Femur (tissue), 1 donor: Measurements from ENCODE around the gene SRRM5.
A peak's percentile ranks its signal among the peaks of the same experiment; 100 is the strongest.
"Not testable (repeated sequence)": the region's sequence is repeated elsewhere in the genome, so short reads cannot be mapped to it uniquely, and the experiment has no call there.

Experiments
- DNase-seq: peaks from one replicate; pipeline ENCODE4 v3.0.0-alpha.2; 2017

SRRM5 gene

DNA sequence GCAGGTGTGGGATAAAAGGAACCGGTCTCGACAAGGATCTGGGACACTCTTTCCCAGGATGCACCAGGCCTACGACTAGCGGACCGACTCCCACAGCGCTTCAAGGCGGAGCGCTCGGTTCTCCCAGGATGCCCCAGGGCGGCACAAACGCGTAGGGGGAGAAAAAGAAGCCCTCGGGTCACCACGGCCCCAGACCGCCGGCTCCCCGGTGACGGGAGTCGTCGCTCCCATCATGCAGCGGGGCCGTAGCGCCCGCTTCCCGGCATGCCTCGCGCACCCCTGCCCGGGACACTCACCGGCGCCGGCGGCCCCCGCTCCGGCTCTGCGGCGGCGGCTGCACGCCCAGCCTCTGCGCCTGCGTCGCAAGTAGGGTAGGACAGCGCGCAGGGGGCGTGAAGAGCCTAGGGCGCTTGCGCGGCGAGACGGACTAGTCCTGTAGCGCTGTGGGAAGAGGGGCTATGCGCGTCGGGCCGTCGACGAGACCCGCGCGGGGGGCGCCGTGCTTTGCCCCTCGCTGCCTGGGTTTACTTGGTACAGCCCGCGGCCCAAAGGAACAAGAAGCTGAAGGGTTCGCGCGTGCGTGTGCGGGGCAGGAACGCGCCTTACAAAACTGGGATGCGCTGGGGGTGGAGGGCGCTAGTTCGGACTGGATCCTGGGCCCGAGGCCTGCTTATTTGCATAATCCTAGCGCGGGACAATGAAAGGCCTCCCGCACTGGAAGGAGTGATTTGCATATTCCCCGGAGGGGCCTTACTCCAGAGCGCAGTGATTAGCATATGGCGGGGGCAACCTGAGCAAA, 7.6 kb downstream of the SRRM5 start, which contains the start of gene ZNF428:
Gene ZNF428 (minus strand): TSS at position 368 of the 799 bp plus-strand sequence. CDS start 5,325 bp downstream, outside the sequence.
- DNase-seq = peak; percentile 93

DNA sequence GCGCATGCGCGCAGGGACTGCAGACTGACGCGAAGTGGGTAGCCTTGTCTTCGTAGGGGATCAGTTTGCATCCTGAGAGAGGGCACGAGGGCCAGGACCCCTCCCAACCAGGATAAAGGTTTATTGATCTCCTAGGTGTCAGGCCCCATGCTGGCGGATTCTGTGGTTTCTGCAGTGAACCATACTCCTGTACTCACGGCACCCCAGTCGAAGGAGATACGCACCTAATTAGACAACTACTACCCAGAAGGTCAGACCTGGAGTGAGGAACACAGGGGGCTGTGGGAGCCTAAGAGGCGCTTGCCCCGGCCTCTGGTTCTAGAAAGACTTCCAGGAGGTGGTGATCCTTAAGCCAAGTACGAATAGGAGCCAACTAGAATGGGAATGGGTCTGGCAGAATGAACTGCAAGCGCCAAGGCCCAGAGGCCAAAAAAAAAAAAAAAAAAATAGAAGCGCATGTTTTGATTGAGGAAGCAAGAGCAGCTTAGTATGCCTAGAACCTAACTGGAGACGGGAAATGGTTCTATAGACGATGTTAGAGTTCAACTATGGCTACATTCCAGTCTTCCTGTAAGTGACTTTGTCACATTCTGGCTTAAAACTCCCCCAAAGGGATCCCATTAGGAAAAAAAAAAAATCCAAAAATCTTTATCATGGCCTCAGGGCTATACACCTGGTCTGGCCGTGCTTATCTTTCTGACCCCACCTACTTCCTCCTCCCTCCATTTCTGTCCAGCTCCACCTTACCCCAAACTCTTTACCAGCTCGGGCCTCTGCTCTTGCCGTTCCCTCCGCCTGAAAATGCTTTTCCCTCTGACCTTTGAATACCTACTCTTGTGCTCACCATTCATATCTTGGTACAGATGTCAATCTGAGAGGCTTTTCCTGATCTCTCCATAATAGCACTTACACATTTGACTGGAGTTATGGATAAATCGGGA, 8.4 kb downstream of the SRRM5 start:
- DNase-seq = no peak

DNA sequence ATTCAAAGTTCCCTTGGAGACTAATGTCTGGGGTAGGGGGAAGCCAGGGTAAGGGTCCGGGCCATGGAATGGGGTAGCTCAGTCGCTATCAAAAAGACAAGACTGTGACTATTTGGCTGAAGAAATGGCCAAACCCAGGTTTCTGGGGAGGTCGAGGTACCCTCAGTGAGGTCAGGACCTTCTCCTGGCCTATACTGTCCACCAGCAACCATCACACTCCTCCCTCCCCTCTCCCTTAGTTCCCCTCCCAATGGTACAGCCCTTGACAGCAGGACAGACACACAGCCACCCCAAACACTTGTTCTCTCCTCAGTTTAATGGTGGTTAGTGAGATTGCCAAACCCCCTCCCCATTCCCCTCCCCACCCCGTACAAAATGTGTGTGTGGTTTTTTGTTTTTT, 10.2 kb downstream of the SRRM5 start:
- no peak for DNase-seq

DNA sequence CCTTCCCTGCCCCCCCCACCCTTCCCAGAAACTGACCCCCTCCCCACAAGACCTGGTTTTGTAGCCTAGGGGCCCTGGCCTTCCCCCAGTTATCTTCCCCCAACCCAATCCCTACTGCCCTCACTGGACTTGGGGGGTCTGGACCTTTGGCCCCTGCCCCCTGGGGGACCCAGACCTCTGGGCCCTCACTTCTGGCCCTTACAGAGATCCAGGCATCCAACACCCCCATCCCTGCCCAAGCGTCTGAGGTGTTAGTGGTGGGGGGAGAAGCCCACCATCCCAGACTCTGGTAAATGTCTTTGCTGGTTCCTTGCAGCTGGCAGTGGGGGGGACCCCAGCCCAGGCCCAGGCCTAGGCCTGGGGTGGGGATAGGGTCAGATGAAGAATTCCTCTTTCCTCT, 11.1 kb downstream of the SRRM5 start:
- DNase-seq = no peak

DNA sequence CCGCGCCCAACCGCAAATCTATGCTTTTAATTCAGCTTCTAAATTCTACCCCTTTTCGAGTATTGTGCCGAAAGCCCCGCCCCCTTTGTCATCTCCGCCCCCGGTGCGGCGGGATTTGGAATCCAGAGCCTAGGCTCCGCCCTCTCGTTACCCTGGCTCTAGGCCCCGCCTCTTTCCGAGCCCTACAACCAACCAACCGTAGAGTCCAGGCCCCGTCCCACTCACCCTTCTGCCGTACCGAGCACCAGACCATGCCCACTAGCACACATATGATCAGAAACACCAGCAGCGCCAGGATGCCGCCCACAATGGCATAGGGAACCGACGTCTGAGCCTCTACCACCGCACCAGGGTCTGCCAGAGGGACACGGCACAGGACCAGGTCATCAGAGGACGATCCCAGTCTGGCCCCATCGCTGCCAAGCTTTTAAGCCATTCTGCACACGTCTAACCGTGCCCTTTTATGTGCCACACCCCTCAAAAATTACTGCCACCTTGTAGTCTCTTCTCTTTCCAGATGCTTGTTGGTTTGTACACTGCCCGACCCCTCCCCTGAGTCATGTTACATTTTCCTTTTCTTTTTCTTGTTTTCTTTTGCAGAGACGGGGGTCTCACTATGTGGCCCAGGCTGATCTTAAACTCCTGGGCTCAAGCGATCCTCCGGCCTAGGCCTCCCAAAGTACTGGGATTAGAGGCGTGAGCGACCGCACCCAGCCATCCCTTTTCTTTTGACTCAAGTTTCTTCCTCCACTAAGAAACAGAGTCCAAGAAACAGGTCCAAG, 12.2 kb downstream of the SRRM5 start:
- DNase-seq = no peak

DNA sequence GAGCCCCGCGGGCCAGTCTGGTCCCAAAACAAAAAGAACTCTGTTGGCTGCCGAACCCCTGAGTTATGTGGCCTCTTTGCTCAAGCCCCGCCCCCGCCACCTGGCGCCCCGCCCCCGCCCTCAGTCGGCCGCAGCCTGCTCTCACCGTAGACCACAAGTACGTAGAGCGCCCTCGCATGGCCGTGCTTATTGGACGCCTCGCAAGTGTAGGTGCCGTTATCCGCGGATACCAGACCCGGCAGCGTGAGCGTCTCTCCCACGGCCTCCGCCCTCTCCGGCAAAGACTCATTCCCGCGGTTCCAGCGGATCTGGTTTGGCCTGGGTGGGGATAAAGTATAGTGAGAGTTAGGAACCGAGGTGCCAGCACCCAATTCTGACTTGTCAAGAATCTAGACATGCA, 13.0 kb downstream of the SRRM5 start:
- peak; percentile 66 for DNase-seq

DNA sequence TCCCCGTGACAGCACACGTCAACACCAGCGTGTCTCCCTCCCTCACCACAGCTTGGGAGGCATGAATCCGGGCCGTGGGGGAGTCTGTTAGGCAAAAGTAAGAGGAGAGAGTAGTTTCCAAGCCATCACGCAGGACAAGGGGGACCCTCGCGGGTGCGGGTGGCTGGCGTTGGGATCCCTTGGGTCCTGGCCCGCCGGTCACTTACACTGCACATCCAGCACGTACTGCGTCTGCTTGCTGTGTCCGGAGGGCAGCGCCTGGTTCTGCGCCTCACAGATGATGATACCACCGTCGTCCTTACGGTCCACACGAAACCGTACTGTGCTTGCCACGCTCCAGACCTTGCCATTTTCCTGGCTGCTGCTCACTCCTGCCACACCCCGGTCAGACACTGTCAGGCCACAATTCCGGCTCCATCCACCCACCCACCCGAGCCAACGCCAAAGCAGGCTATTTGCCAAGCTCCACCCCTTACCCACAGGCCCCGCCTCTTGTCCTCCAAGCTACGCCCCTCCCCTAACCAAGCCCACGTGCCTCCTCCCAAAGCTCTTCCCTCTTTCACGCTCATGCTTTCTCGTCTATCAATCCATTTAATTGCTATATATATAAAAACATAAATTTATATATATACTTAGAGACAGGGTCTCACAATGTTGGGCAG, 14.2 kb downstream of the SRRM5 start:
- DNase-seq = no peak

DNA sequence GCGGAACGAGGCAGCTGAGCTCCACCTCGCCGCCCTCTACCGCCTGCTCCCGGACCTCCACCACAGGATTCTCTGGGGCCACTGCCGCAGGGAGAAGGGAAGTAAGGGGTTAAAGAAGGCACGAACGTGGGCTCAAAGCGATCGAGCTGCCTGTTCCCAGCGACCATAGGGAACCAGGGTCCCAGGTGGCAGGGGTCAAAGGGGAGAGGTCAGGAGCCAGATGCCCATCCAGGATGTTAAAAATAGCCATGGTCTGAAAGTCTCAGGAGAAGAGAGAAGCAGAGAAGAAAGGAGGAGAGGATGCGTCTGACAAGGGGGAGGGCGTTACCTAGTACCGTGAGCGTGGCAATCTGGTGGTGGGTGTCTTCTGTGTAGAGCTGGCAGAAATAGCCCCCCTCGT, 14.9 kb downstream of the SRRM5 start:
- DNase-seq = no peak

DNA sequence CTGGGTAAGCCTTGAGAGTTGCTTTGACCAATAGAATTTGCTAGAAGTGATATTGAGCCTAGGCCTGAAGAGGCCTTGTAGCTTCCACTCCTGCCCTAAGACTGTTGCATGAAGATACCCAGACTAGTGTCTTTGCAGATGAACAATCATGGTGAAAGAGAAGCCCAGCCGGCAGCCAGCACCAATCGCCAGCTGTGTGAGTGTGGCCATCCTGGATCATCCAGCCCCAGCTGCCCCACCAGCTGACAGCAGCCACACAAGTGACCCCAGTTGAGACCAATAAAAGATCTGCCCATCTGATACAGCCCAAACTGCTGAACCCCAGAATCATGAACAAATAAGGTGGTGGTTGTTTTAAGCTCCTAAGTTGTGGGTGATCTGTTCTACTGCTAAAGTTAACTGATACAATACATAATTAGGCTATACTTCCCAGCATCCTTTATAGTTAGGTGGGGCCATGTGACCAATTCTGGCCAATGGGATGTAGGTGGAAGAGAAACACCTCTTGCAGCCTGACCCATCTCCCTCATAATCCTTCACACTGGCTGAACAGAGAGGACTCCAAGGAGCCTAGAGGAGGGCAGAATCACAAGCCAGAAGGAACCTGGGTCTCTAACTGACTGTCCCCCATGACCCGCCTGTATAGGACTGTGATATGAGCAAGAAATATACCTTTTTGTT, 16.9 kb downstream of the SRRM5 start:
- no peak for DNase-seq

DNA sequence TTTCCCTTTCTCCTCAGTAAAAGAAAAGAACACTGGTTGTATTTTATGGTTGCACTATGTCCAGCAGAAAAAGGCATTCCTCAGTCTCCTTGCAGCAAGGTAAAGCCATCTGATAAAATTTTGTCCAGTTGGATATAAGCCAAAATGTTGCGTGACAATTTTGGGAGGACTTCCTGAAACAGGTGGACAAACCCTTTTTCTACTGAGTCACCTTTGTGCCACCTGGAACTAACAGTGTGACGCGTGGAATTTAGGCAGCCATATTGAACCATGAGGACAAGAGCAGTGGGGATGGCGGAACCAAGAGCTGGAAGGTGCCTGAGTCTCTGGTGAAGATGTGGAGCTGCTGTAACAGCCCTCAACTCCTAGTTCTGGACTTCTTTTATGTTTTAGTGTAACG, 19.6 kb downstream of the SRRM5 start:
- DNase-seq = no peak

DNA sequence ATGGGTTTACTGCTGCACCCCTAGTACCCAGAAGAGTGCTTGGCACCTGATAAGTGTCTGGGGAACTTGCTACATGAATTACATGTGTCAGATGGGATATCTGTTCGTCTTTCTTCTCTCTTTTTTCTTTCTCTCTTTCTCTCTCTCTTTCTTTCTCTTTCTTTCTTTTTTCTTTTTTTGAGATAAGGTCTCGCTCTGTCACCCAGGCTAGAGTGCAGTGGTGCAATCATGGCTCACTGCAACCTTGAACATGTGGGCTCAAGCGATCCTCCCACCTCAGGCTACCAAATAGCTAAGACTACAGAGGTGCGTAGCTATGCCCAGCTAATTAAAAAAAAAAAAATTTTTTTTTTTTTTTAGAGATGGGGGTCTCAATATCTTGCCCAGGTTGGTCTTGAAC, 21.6 kb downstream of the SRRM5 start:
- DNase-seq = no peak

DNA sequence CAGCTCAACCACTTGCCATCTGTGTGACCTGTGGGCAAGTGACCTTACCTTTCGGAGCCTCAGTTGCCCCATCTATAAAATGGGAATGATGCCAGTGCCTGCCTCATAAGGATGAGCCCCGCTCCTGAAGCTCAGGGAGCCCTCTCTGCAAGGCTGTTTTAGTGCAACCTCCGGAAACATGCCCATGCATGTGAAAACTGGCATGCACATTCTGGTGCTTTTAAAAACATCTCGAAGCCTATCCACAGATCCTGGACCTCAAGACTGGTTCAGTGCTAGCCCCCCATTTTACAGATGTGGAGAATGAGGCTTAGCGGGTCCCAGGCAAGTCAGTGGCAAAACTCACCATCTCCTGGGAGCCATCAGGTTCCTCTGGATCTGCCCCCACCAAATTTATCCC, 22.2 kb downstream of the SRRM5 start:
- no peak for DNase-seq

DNA sequence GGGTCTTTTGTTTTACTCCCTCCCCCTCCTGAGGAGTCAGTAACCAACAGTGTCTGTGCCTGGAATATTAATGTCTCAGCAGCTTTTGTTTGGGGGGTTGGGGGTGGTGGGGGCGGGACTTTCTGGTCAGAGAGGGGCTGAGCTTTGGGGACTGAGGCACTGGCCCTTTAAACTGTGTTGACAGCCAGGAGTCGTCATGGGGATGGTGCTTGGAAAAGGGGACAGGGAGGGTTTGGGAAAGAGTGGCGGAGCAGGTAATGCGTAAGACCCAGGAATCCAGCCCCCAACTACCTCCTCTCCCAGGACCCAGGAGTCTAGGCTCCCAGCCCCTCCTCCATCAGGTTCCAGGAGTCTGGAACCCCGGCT, 22.6 kb downstream of the SRRM5 start:
- no peak for DNase-seq

DNA sequence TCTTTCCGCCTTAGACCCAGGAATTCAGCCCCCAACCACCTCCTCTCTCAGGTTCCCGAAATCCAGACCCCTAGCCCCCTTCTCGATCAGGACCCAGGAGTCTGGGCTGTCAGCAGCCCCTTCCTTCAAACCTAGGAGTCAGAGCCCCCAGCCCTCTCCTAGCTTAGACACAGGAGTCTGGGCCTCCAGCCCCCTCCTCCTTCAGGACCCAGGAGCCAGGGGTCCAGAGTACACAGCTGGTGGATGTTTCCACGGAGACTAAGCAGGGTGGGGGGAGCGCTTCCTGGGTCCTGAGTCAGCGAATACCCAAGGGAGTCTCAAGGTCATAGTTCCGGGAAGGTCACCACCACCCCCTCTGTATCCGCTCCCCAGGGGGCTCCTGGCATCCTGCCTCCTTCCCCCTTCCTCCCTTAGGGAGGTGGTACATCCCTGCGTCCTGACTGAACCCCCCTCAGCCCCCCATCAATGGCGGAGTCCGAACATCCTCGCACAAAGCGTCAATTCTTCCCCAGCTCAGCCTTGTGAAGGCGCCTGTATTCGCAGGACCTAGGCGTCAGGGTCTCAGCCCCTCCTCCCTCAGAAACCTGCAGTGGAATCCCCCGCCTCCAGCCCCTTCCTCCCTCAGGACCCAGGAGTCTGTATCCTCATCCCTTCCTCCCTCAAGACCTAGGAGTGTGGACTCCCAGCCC, 23.1 kb downstream of the SRRM5 start:
- DNase-seq = no peak

DNA sequence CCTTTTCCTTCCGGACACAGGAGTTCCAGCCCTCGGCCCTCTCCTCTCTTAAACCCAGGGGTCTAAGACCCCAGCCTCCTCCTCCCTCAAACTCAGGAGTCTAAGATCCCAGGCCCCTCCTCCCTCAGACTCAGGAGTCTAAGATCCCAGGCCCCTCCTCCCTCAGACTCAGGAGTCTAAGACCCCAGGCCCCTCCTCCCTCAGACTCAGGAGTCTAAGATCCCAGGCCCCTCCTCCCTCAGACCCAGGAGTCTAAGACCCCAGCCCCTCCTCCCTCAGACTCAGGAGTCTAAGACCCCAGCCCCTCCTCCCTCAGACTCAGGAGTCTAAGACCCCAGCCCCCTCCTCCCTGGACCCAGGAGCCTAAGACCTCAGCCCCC, 23.7 kb downstream of the SRRM5 start:
- not testable (repeated sequence) for DNase-seq

DNA sequence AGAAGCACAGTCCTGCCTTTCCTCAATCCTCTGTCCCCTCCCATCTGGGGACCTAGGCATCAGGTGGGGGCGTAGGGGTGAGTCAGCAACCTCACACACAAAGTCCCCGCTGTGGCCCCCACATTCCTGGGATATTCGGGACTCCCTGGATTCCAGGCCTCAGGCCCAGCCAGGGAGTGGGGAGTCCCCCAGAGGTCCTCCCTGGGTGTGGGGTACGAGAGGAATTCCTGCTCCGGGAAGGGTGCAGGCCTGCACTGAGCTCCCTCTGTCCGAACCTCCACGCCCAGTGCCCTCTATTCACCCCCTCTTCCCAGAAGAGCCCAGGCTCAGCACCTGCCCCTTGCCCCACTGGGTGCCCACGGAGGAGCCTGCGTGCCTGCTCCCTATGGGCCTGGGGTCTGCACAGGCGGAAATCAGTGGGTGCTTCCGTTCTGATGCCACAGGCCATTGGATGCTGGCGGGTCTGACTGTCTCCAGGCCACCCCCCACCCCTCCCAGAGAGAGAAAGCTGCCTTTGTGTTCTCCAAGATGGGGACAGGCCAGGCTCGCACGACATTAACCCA, 24.3 kb downstream of the SRRM5 start:
- no peak for DNase-seq

DNA sequence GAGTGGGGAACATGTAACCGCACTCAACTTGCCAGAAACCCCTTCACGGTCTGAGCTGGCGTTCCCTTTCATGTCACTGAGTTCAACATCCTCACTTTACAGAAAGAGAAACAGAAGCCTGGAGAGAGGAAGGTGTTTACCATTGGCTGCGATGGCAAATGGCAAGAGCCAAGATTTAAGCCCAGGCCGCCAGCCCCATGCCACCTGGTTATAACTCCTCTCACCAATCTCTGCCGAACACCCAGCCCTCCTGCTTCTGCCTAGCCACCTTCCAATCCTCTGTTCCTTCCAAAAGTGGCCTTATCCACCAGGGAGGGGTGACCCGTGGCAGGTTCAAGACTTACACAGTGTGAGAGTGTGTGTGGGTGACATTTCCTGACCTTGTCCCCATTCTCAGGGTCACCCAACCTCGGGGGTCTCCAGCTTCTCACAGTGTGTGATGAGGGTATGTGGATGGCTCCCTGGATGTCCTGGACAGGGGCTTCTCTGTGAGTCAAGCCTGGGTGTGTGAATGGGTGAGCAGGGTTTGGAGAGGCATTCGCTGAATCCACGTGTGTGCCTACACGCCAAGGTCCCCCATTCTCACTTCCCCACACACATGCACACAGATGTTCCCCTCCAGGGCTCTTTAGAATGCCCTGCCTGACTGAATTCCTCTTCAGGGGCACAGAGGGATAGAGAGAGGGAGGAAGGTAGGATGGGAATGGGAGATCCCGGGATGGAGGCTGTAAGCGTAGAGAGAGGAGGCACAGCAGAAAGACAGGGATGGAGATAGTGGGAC, 26.5 kb downstream of the SRRM5 start:
- no peak for DNase-seq

DNA sequence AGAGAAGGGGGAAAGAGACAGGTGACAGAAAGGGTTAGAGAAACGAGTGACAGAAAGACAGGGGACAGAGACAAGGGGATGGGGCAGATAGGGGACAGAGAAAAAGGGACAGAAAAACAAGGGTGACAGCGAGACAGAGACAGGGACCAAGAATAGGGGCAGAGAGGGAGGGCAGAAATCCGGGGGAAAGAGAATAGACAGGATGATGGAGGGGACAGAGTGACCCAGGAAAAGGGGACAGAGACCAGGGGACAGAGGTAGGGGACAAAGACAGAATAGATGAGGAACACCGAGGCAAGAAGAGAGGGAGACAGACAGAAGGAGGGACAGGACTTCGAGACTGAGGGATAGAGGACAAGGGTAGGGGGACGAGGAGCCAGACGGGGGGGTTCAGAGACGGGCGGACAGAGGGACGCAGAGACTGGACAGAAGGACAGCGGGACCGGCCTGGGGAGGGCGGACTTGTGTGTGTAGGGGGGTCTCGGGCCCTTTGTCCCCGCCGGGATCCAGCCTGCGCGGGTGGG, 27.2 kb downstream of the SRRM5 start:
- no peak for DNase-seq

DNA sequence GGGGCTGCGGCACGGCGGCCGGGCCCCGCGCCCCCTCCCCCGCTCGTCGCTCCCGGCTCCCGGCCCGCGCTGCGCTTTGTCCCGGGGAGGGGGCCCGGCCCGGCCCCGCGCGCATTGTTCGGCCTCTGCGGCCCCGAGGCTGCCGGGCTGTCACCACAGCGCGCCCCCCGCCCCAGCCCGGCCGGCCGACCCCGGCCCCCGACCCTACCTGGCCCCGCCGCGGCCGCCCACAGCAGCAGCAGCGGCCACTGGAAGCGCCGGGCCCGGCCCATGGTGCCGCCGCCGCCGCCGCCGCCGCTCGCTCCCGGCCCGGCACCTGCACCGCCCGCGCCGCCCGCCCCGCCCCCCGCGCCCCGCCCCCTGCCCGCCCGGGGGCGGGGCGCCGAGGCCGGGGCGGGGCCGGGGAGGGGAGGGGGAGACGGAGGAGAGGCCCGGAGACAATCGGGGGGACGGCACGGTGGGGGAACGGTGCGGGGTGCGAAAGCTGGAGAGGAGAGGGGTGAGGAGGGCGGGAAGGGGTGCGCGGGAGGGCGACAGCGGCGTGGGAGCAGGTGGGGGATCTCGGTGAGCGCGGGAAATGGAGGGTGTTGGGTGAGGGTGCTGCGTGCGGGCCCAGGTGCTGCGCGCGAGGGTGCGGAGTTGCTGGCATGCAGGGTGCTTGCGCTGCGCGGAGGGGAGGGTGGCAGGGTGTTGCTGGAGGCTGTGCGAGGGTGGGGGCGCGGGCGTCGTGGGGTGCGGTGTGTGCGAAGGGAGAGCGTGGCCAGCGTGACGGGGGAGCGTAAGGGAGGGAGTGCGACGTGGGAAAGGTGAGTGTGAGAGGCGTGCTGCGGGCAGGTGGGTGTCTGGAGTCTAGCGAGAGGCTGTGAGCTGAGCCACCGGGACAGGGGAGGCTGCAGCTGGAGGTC, 27.9 kb downstream of the SRRM5 start, which contains the start of gene CADM4:
Gene CADM4 (minus strand): TSS at position 332 of the 905 bp plus-strand sequence. CDS start 60 bp downstream, at position 272.
- peak; percentile 46 for DNase-seq
